ENCODE results near the gene ASXL1. TPM values are rescaled to one million over a fixed set of nuclear protein-coding genes. Genes with fewer than 3 reads are reported as not detected.

The ASXL1 gene
- total RNA-seq, 1 experiment from 2014 or later: 52.2 TPM

- Histone ChIP-seq H3K4me2 (ENCODE audit: low read length) (no peak overlapping the region), H3K27me3 (ENCODE audit: insufficient read depth, low read length) (no peaks in the 10 kb centered on the region), H3K9me2 (ENCODE audit: insufficient read depth) (no peaks in the 10 kb centered on the region), H3K36me3 (ENCODE audit: control insufficient read depth in 1 of 2, insufficient read depth in 2 of 2, low read length in 2 of 2) (peaks cover 11 to 19% of the 10 kb centered on the region in 2 experiments), H3K79me2 (ENCODE audit: insufficient read depth, low read length) (peaks cover 73% of the 10 kb centered on the region), H3K9me3 (ENCODE audit: control insufficient read depth in 1 of 2, insufficient read depth in 1 of 2, low read depth in 1 of 2, low read length in 2 of 2) (no peaks in the 10 kb centered on the region), H3K9ac (ENCODE audit: low read length) (no peak overlapping the region), H2AFZ (ENCODE audit: low read depth, low read length, poor library complexity, severe bottlenecking) (no peak overlapping the region), H3K4me3 (replicated peaks in 1 of 2; ENCODE audit: low read depth in 1 of 2, low read length in 2 of 2) (no peak overlapping the region), H4K20me1 (ENCODE audit: insufficient read depth) (0 out of 2 replicates have a peak, but pooled peaks cover 5% of the 10 kb centered on the region), H3K4me1 (ENCODE audit: control insufficient read depth in 1 of 2, insufficient read depth in 2 of 2, low read length in 2 of 2) (no peaks in the 10 kb centered on the region), H3K27ac (ENCODE audit: low read depth, low read length) (no peak overlapping the region)
- ATAC-seq (no peak), DNase-seq (ENCODE audit: low read depth, low spot score) (no peak)
- ChIA-PET RAD21 (ENCODE audit: low non-redundant PET in 1 of 2, low total read pairs in 2 of 2, uncharacterized antibody in 2 of 2, unreplicated experiment in 2 of 2) (no interaction called here), POLR2A (no interaction called here), CTCF (no interaction called here)
- BruUV-seq (replicated peaks): no TSS peak
- intact Hi-C loops (cut with micrococcal nuclease): no loop called here
- TF ChIP-seq SP1 (IDR thresholded peaks at IDR 0.05; ENCODE audit: low read depth) (no peak), POLR2AphosphoS5 (IDR thresholded peaks at IDR 0.05; ENCODE audit: low read depth, low read length) (no peak), ATF3 (IDR thresholded peaks at IDR 0.05) (no peak), RAD21 (IDR thresholded peaks at IDR 0.05; ENCODE audit: low read depth) (no peak), EZH2 (IDR thresholded peaks at IDR 0.05) (no peak), SRF (IDR thresholded peaks at IDR 0.05; ENCODE audit: low read depth) (no peak), MAX (IDR thresholded peaks at IDR 0.05) (no peak), ZNF274 (IDR thresholded peaks at IDR 0.05; ENCODE audit: low read depth, low read length) (no peak), REST (IDR thresholded peaks at IDR 0.05; ENCODE audit: low read depth) (no peak), EGR1 (IDR thresholded peaks at IDR 0.05; ENCODE audit: low read depth) (no peak), ELF1 (IDR thresholded peaks at IDR 0.05; ENCODE audit: borderline replicate concordance, low read depth) (no peak), EZH2phosphoT487 (IDR thresholded peaks at IDR 0.05; ENCODE audit: borderline replicate concordance) (no peak), CBX3 (IDR thresholded peaks at IDR 0.05; ENCODE audit: low read depth) (no peak), FOSL1 (IDR thresholded peaks at IDR 0.05; ENCODE audit: low read depth) (no peak), SIN3A (IDR thresholded peaks at IDR 0.05; ENCODE audit: low read depth) (no peak), CTCF (IDR thresholded peaks at IDR 0.05 in 2 of 3, conservative IDR thresholded peaks at IDR 0.05 in 1 of 3; ENCODE audit: borderline replicate concordance in 1 of 3, insufficient read depth in 1 of 3, low read depth in 2 of 3, low read length in 2 of 3) (no peak)
These were observed 12.8 kb downstream of the ASXL1 start for GRCh38 chr20:32370897-32371296.
